Measurements from ENCODE around the gene HOXA10.

HOXA10 gene

DNA sequence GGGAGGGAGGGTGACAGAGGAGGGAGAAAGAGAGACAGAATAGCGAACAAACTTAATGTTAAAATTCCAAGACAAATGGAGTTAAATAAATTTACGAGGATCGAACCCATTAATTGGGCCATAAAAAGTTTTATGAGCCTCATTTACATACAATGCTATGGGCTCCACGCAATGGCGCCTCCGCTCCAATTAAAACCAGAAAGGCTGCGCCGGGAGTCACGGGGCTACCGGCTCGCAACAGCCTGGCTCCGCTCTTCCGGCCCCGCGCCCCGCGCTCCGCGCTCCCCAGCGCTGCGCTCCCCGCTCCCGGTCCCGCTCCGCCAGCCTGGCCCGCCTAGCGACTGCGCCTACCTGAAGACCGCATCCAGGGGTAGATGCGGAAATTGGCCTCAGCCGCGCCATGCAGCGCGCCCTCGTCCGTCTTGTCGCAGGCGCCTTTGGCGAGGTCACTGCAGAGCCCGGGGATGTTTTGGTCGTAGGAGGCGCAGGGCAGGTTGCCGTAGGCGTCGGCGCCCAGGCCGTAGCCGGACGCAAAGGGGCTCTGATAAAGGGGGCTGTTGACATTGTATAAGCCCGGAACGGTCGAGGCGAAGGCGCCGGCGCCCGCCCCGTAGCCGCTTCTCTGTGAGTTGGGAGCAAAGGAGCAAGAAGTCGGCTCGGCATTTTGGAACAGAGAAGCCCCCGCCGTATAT lies 18.2 kb downstream of the HOXA10 start:
- H3K4me3 ChIP-seq (replicated peaks; ENCODE audit: low read depth, low read length): peak overlapping the region; percentile 60
- no peak for DNase-seq (ENCODE audit: extremely low read depth, low read depth)
- no peak for TF ChIP-seq CTCF (IDR thresholded peaks at IDR 0.05; ENCODE audit: low read depth, low read length, missing control alignments)

DNA sequence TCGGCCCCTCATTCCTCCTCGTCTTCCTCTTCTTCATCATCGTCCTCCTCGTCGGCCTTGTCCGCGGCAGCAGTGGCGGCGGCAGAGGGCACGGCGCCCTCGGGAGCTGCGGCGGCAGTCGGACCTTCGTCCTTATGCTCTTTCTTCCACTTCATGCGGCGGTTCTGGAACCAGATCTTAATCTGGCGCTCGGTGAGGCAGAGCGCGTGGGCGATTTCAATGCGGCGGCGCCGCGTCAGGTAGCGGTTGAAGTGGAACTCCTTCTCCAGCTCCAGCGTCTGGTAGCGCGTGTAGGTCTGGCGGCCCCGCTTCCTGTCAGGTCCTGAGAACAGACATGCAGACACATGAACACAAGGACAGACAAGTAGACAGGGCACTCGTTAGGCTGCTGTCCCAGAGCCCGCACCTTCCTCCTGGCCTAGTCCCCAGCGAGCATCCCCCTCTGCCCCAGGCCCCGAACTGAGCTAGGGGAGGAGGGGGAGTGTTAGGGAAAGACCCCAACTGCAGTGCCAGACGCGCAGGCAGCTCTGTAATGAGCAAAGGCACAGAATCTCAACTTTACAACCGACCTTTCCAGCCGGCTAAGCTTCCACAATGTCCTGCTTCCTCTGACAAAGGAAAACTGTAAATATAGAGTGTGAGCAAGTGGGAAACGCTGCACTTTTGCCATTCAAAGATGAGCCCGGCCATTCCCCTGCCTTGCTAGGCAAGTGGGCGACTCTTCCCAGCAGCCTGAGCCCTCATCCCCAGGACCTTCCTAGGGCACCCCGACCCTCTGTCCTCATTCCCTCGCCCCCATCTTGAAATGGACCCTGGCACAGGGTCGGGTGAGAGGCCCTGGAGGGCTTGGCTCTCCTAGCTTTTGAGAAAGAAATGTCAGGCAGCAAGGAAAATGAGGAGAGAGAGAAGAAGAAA lies 19.0 kb downstream of the HOXA10 start:
- no peak for DNase-seq (ENCODE audit: extremely low read depth, low read depth)
- no peak for TF ChIP-seq CTCF (IDR thresholded peaks at IDR 0.05; ENCODE audit: low read depth, low read length, missing control alignments)
- peak overlapping the region; percentile 60 for H3K4me3 ChIP-seq (replicated peaks; ENCODE audit: low read depth, low read length)

DNA sequence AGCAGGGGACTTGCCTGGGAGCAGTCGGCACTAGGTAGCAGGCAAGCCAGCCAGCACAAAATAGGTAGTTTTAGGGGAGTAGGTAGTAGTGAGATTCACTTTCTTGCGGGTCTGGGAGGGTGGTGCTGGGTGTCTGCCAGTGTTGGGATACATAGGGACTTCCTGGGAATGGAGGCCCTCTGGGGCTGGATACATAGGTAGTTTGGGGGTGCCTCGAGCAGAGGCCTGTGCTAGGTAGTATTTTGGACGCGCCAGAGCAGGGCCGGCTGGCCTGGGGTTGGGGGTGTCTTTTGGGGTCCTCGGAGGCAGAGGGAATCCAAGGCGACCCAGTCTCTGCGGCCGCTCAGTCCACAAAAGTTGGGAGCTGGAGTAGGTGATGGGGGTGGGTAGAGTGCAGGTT lies 19.8 kb downstream of the HOXA10 start:
- H3K4me3 ChIP-seq (replicated peaks; ENCODE audit: low read depth, low read length): no peak overlapping the region
- no peak for TF ChIP-seq CTCF (IDR thresholded peaks at IDR 0.05; ENCODE audit: low read depth, low read length, missing control alignments)
- no peak for DNase-seq (ENCODE audit: extremely low read depth, low read depth)

DNA sequence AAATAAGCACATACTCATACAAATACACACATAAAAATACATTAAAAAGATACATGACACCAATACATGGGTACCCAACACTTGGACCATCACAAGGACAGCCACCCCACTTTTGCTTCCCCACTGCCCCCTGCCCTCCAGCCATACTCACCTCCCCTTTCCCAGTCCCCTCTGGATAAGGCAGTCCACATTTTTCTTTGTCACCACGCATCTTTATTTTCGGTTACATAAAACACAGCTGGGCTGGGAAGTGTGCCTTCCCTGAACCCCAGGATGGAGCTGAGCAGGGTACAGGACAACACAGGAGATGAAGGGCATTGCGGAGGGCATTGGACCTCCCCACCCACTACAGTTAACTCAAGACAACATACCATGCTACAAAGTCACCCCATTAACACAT lies 20.6 kb downstream of the HOXA10 start:
- TF ChIP-seq CTCF (IDR thresholded peaks at IDR 0.05; ENCODE audit: low read depth, low read length, missing control alignments): no peak
- H3K4me3 ChIP-seq (replicated peaks; ENCODE audit: low read depth, low read length): no peak overlapping the region
- no peak for DNase-seq (ENCODE audit: extremely low read depth, low read depth)

DNA sequence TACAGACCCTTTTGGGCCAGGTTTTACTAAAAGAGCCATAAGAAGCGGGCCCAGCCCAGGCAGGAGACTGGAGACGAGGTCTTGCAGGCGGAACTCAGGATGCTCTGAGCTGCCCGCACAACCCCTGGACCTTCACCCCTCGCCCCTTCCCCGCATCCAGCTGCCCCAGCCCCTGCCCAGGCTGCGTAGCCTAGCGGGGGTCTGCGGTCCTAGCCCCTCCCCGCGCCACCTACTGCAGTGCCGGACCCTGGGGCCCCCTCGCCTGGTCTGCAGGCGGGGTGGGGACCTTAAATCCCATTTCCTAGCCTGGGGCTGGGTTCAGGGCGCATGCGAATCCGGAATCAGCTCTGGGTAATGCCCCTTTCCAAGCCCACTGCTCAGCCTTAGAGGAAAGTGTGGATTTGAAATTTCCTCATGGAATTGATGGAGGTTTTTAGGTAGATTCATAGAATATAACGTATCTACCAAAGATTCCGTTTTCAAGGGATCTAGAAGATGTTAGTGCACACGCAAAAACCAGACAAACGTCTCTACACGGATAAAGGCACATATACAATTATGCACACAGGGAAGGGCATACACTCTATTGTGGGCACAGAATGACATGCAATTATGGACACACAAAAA lies 21.2 kb downstream of the HOXA10 start:
- no peak for TF ChIP-seq CTCF (IDR thresholded peaks at IDR 0.05; ENCODE audit: low read depth, low read length, missing control alignments)
- no peak for DNase-seq (ENCODE audit: extremely low read depth, low read depth)
- H3K4me3 ChIP-seq (replicated peaks; ENCODE audit: low read depth, low read length): peak overlapping the region; percentile 50

GRCh38 chr7:27151931-27152815 lies 21.9 kb downstream of the HOXA10 start, which contains the start of gene HOXA3:
TSS of gene HOXA3 (minus strand) at chr7:27152583. CDS start at chr7:27110640, 41,943 bp downstream.
- H3K4me3 ChIP-seq (replicated peaks; ENCODE audit: low read depth, low read length): peak within 1 kb of the TSS; percentile 50
- DNase-seq (ENCODE audit: extremely low read depth, low read depth): no peak
- no peak for TF ChIP-seq CTCF (IDR thresholded peaks at IDR 0.05; ENCODE audit: low read depth, low read length, missing control alignments)

All from HFF-Myc (cell line).